ENCODE data around the gene PRR33. TPM values are rescaled to one million over a fixed set of nuclear protein-coding genes. Genes with fewer than 3 reads are reported as not detected.

PRR33 gene
- total RNA-seq, 1 donor from 2014 or later, result not detected

DNA sequence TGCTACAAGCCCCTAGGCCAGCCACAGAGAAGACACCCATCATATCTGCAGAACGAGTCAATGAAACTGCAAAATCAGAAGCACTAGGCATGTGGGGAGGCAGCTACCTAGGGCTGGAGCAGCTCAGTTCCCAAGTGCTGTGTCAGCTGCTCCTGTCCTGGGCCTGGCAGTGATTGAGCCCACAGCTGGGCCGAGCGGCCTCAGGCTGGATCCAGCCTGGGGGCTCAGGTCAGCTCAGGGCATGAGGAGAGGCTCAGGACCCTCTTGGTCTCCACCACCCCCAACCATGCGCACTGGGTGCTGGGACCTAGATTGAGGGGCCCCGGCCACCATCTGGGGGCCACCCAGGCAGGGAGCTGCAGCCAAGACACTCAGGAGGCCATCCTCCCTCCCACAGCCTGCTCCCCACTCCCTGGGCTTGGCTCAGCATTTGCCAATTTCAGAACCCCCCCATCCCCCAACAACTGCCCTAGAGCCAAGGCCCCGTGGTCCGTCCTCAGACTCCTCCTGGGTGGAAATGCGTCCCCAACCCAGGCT, 25.4 kb upstream of the PRR33 start:
- no peak for DNase-seq (ENCODE audit: low spot score)

DNA sequence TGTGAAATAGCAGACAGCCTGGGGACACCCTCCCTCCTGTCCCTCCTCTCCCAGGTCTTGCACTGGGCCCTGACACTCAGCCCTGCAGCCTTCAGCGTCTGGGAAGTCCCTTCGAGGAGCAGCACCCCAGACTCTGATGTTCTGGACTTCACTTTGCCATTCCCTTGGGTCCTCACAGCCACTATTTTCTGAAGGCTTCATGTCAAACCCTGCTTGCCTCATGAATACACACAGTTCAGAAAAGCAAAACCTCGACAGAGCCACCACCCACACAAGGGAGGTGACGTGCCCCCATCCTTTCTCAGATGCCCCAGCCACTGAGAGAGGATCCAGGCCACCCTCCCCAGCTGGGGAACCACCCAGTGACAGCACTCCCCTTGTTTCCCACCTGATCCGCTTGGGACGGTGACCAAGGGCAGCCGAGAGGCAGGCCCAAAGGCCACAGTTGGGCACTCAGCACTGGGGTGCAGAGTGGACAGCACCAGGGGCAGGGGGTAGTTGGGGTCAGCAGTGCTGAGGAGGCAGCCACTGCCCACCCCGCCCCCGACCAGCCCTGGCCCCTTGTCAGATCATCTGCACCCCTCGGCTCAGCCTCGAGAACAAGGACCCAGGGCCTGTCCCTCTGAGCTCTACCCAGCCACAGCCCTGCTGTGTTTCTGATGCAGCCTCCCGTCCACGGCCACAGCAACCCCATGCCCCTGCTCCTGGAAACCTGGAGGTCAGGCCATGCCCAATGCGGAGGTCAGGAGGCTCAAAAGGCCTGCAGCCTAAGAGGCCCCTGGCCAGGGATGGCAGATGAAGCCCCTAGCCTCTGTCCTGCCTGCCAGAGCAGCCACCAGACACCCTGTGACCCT, 24.7 kb upstream of the PRR33 start:
- no peak for DNase-seq (ENCODE audit: low spot score)

DNA sequence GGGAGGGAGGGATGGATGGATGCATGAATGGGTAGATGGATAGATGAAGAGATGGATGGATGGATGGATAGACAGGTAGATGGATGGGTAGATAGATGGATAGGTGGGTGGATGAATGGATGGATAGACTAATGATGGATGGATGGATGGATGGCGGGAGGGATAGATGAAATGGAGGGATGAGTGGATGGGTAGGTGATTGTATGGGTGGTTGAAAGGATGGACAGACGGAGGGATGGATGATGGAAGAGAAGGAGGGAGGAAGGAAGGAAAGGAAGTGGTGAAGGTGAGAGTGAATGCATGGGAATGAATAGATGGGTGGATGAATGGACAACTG, 24.1 kb upstream of the PRR33 start:
- no peak for DNase-seq (ENCODE audit: low spot score)

DNA sequence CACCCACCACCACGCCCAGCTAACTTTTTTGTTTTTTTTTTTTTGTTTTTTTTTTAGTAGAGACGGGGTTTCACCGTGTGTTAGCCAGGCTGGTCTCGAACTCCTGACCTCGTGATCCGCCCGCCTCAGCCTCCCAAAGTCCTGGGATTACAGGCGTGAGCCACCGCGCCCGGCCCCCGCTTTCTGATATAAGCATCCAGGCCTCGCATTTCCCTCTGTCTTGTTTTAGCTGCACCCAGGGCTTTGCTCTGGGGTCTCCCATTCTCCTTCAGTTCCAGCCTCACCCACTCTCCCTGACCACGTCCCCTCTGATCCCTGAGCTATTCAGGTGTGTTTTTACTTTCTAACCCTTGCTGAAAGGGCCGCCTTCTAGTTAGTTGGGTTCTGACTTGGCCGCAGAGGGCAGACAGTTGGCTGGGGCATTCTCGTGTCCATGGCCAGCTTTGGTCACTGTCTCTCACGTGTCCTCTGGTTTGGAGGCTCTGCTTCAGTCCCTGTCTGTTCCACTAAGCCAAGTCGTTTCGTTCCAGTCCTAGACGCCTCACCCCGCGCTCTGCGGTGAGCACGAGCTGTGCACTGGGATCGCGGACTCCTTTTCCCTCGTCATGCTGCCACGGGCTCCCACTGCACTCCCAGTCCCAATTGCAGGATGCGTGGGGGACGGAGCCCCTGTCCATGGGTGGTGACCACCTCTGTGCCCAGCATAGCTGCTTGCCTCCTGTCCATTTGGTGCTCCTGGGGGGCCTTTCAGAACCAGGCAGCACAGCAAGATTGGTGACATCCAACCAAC, 21.8 kb upstream of the PRR33 start:
- no peak for DNase-seq (ENCODE audit: low spot score)

DNA sequence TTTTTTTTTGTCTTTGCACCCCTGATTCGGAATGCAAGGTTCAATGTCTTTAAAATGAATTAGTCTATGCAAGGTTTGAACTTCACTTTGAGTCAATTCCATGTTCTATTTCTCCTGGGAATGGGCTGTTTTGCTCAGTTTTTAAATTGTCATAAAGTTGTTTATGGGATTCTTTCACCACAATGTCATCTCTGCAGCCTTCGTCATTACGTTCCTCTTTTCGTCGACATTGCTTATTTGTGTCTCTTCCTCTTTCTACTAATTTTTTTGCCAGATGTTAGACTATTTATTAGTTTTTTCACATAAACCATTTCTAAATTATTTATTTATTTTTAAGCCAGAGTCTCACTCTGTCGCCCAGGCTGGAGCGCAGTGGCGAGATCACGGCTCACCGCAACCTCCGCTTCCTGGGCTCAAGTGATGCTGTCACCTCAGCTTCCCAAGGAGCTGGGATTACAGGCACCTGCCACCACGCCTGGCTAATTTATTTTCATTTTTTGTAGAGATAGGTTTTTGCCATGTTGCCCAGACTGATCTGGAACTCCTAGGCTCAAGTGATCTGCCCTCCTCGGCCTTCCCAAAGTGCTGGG, 20.7 kb upstream of the PRR33 start:
- DNase-seq (ENCODE audit: low spot score), result no peak

DNA sequence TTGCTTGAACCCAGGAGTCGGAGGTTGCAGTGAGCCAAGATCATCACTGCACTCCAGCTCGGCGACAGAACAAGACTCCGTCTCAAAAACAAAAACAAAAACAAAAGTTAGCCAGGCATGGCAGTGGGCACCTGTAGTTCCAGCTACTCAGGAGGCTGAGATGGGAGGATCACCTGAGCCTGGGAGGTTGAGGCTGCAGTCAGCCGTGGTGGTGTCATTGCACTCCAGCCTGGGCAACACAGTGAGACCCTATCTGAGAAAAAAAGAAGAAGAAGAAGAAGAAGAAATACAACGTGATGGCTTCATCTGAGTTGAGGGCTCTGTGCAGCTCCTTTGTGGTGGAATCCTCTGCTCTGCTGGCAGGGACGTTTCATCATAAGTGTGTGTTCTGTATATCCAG, 17.8 kb upstream of the PRR33 start:
- DNase-seq (ENCODE audit: low spot score), result no peak

DNA sequence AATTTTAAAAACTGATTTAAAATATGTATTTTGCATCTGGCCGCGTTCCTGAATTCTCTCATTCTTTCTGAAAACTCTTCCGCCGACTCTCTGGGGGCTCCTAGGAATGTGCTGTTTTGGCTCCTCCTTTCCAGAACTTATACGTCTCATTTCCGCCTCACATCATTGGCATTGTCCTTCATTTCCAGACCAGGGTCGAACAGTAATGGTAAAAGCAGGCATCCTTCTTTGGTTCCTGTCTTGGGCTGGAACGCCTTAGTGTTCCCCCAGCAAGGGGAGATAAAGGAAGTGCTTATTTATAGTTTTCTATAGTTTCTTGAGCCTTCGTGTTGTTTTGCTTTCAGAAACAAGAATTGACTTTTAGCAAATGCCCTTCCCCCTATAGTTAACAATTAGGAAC, 16.9 kb upstream of the PRR33 start:
- DNase-seq (ENCODE audit: low spot score), result no peak

DNA sequence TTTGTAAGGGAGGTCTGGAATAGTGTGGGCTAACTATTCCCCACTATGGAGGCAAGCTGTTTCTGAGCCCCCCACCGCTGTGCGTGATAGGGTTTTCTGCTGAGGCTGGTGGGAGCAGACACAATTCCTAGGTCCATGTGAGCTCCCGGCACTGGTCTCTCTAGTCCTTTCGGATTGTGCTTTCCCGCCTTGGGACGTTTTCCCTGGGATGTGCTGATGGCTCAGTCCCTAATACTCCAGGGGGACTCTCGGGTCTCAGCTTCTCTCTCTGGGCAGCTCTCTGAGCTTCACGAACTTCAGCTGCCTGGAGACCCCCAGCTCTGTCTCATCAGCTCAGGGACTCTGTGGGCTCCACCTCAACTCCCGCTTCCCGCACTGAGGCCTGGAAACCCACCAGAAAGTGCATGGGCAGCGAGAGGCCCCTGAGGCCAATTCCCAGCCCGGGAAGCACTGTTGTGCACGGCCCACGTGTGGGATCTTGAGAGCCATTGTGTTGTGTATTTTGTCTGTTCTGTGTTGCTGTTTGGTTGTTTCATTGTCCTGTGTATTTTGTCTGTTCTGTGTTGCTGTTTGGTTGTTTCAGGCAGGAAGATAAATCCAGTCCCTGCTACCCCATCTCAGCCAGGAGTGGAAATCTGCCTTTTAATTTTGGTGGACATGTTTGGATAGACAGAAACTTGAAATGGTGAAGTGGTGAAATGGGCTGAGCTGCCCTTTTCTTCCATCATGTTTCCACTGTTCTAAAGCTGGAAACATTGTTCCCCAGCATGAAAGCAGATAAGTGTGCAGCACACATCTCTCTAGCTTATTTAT, 15.1 kb upstream of the PRR33 start:
- no peak for DNase-seq (ENCODE audit: low spot score)

DNA sequence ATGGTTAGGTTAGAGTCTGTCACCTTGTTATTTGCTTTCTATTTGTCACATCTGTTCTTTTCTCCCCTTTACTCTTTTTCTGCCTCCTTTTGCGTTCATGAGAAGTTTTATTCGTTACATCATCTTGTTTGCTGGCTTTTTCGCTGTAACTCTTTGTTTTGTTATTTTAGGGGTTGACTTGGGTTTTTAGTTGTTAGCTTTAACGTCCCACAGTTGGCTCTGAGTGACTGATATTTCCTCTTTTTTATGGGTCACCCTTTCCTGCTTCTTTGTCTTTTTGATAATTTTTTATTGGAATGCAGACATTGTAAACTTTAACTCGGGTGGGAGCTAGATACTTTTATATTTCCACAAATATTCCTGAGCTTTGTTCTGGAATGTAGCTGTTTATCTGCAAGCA, 14.5 kb upstream of the PRR33 start:
- no peak for DNase-seq (ENCODE audit: low spot score)

DNA sequence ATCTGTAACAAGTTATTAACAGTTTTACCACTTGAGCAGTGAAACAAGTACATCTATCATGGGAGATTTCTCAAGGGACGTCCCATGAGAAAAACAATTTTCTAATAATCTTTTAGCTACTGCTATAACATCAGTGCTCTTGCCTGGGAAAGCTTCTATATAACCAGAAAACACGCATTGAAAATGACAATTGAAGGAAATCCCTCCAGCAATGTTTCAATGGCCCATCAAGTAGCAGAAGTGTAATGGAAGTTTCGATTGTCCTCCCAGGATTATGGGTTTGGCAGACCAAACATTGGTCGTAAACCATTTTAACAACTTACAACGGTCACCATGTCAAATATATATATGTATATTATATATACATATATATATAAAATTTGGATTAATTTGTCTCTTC, 8.0 kb upstream of the PRR33 start:
- DNase-seq (ENCODE audit: low spot score), result no peak

DNA sequence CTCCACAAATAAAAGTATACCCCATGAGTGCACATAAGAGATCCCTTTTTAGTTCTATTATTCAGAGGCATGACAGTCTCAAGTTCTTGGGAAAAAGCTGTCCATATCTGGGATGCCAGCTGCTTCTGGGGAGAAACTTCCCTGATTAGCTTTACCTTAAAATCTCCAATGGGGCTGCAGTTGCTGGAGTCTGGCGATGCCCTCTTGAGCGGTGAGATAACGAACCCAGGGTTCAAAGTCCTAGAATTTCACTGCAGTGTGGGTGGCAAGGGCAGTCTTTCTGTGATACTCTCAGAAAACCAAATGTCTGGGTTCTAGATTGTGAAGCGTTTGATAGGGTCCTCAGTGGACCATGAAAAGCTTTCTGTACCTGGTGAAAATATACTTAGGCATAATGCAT, 7.4 kb upstream of the PRR33 start:
- DNase-seq (ENCODE audit: low spot score), result no peak

DNA sequence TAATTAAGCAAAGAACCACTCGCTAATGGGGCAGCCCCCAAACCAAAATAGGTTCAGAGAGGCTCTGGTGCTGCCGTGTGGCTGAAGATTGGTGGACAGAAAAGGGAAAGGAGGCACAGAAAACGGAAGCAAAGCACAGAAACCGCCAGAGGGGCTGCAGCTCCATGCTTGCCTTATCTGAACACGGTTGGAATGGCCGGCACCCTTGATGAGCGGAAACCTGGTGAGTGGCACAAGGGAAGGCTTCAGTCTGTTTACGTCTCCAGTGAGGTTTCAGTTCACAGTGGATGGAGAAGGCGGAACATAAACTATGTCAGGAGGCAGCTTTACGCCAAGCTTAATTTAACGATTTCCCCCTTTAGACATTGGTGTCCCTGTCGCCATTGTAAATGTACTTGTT, 5.2 kb upstream of the PRR33 start:
- no peak for DNase-seq (ENCODE audit: low spot score)

DNA sequence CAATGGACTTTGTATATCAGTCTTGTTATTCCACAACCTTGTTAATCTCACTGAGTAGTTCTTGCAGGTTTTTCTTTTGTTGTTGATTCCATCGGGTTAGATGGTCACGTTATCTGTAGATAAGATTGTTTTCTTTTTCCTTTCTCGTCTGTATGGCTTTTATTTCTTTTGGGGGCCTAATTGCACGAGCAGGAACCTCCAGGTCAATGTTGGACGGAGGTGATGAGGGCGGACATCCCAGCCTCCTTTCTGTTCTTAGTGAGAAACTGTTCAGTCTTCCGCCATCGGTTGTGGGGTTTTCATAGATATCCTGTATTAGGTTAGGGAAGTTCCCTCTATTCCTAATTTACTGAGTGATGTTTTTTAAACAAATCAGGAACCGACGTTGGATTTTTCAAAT, 4.8 kb upstream of the PRR33 start:
- no peak for DNase-seq (ENCODE audit: low spot score)

DNA sequence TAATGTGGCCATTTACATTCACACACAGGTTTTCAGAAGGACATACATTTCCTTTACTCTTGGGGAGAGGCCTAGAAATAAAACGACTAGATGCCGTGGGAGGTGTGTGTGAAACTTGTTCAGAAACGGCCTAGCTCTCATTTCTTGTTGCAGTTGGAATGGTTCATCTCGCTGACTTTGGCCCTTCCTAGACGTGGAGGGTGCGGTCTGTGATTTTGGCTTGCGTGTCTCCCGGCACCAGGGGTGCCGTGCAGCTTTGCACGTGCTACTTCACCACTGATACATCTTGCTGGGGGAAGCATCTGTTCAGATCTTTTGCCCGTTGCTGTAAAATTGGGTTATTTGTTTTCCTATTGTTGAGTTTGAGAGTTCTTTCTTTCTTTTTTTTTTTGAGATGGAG, 3.1 kb upstream of the PRR33 start:
- no peak for DNase-seq (ENCODE audit: low spot score)

DNA sequence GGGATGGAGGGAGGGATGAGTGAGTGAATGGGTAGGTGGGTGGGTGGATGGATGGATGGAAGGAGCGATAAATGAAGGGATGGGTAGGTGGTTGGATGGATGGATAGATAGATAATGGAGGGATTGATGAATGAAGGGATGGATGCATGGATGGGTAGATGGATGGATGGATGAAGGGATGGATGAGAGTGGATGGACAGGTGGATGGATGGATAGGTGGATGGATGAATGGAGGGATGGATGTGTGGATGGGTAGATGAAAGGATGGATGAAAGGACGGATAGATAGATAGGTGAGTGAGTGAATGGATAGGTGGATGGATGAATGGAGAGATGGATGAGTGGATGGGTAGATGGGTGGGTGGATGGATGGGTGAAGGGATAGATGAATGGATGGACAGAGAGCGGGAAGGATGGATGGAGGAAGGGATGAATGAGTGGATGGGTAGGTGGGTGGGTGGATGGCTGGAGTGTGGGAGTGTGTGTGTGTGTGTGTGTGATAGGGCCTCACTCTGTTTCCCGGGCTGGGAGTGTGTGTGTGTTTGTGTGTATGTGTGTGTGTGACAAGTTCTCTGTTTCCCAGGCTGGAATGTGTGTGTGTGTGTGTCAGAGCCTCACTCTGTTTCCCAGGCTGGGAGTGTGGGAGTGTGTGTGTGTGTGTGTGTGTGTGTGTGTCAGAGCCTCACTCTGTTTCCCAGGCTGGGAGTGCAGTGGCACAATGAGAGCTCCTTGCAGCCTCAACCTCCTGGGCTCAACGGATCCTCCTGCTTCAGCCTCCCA, 2.1 kb upstream of the PRR33 start:
- no peak for DNase-seq (ENCODE audit: low spot score)

DNA sequence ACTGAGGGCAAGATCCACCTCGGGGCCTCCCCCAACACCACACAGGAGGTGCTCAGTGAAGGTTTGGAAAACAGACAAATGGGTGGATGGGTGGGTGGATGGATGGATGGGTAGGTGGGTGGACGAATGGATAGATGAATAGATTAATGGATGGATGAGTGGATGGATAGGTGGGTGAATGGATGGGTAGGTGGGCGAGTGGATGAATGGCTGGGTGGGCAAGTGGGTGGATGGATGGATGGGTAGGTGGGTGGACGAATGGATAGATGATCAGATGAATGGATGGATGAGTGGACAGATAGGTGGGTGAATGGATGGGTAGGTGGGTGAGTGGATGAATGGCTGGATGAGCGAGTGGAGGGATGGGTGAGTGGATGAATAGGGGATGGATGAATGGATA, 863 bp upstream of the PRR33 start:
- DNase-seq (ENCODE audit: low spot score), result no peak

DNA sequence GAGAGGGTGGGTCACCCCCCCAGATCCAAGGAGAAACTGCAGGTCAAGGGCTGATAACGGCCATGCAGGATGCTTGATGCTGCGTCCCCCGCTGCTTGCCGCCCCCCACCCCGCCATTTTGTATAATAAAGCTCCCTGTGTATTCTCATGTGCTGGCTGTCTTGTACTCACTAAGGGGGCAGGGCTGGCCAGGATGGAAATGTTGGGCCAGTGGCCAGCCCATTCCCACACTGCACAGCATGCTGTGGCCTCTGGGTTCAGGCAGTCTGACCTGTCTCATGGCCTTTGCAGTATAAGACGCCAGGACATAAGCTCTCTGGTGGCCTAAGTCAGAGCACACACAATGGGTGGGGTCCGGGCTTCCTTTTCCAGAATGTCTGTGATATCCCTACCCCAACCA, 421 bp upstream of the PRR33 start:
- DNase-seq (ENCODE audit: low spot score), result no peak

DNA sequence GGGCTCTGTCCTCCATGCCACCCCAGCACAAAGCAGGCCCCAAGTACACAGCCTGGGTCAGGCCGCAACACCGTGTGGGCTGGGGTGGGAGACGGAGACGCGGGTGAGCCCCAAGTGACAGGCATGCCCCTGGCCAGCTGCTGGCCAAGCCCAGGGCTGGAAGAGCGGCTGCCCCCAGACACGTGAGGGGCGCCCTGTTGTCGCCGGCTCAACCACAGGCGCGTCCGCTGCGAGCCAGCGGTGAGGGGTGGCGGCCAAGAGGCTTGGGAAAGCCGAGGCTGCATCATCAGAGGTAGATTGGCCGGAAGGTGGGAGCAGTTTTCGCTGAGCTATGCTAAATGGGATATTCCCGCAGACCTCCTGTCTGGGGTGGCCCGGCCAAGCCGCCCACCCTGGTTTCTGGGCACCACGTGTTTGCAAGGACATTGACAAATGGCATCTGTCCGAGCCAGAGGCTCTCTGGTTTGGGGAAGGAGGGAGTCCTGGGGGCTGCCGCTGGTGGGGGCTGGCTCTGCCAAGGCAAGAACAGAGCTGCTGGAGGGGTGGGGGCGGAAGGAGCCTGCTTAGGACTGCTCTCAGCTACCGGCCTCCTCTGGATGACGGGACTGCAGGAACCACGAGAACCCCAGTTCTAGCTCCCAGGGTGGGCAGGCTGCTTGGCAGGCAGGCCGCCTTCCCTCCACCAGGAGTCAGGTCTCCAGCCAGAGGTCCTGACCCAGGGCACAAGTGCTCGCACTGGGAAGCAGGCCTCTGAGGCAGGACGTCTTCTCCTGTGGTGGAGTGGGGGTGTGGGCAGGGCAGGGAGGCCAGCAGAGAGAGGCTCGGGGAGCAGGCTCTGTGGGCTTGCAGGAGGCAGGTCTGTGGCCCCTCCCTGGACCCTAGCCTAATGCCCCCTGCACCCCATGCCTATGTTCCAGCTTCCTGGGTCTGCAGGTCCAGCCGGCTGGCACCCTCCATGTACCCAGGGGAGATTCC, 552 bp downstream of the PRR33 start:
- no peak for DNase-seq (ENCODE audit: low spot score)

DNA sequence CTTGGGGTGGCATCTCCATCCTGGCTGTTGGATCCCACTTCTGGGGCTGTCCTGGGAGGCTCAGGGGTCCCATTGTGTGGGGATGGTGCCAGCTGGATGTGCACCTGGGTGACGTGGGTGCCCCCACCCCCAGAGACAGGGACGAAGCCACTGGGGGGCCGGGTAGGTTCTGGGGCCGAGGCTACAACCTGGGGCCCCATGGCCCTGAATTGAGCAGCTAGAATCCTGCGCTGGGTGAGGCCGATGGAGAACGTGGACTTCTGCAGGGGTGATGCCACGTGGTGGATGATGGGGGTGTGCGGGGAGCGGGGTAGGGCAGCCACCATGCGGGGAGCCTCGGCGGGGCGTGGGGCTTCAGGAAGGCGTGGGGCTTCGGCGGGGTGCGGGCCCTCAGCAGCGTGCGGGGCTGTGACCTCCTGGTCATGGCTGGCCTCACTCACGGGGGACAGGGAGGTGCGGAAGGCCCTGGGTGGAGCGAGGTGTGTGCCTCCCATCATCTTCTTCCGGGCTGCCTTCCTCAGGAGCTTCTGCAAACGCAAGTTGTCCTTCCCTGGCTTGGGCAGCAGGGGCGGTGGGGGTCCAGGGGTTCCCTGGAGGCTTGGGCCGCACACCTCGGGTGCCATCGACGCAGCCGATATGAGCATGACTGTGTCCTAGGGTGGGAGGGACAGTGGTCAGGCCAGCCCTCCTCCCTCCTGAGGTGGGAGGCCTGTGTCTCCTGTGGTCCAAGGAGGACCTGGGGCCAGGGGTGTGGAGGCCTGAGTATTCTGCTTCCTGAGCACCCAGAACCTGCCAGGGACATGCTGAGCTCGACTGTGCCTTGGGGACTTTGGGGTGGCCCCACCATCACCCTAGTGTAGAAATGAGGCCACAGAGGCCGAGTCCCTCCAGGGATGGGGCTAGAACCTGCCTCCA, 1.5 kb downstream of the PRR33 start:
- no peak for DNase-seq (ENCODE audit: low spot score)
